ENCODE results near the gene NNT. TPM values are rescaled to one million over a fixed set of nuclear protein-coding genes. Genes with fewer than 3 reads are reported as not detected.

The NNT gene
- total and polyA plus RNA-seq, 2 of the 8 experiments (the other 6 are each of a cell fraction or from before 2014, with no cell fraction given): 11.0 to 22.2 TPM

DNA sequence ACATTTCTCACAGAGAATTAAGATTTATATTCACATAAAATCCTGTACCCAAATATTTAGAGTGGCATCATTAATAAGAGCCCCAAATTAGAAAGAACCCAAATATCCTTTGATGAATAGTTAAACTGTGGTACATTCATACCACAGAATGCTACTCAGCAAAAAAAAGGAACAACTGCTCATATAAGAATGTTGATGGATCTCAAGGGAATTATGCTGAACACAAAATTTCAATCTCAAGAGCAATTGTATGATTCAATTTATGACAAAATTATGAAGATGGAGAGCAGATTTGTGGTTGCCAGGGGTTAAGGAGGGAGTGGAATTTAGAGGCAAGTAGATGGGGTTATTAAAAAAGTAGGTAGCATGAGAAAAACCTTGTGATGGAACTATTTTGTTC is 41.6 kb upstream of the NNT start (continued):
- TF ChIP-seq KDM5A (IDR thresholded peaks at IDR 0.05; ENCODE audit: low read length) (no peak), SIRT6 (IDR thresholded peaks at IDR 0.05; ENCODE audit: low read length) (no peak), ATF3 (IDR thresholded peaks at IDR 0.05; ENCODE audit: insufficient read depth, low read depth, low read length) (no peak)
